ENCODE data around the gene LYRM4.

LYRM4 gene

GRCh38 chr6:5246141-5247097 is 14.3 kb downstream of the LYRM4 start:
- DNase-seq: no peak

GRCh38 chr6:5243069-5243468 is 17.7 kb downstream of the LYRM4 start:
- no peak for DNase-seq

- no peak for DNase-seq
Observed at GRCh38 chr6:5241252-5241651, 19.5 kb downstream of the LYRM4 start.

DNA sequence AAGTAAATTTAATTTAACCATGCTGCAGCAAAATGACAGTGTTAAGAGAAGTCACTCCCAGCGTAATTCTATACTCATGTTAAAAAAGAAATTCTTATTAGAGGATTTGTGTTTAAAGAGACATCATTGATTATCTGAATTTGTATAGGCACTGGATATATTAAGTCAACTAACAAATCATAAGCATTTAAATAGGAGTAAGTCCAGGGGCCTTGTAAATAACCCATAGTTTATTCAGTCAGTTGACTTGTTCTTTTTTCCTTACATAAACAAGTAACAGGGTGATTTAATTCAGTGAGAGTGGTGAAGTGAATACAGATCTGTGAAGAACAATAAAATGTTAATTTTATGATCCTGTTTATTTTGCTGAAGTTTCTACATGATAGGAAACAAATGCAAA is 22.4 kb downstream of the LYRM4 start:
- DNase-seq: no peak

- no peak for DNase-seq
Observed at GRCh38 chr6:5237805-5238204, 22.9 kb downstream of the LYRM4 start.

DNA sequence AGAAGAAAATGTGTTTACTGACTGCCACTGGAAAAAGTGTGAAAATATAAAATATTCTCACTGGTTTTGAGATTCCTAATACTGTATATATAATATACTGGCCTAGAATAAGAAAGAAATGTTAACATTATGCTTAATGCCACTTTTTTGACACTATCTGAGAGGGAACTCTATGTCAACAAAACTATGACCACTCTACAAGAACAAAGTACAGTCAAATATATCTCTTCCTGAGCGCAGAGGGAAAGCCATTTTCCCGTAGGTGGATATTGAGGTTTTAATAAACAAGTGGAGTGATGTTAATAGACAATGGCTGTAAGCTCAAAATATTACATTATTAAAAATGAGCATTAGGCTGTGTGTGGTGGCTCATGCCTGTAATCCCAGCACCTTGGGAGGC is 24.9 kb downstream of the LYRM4 start:
- no peak for DNase-seq

DNA sequence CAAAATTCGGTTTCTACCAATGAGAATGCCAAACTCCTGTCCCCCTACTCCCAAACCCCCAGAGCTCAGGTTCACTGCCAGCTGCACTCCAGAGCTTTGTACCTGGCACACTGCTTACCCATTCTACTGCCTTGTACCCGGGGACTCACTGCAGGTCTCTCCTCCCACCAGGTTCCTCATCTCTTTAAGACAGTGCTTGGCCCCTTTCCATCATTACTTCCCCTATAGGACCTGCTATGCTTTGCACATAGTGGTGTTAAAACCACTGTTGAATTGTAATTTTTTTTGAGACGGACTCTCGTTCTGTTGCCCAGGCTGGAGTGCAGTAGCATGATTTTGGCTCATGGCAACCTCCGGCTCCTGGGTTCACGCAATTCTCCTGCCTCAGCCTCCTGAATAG is 25.9 kb downstream of the LYRM4 start:
- no peak for DNase-seq

DNA sequence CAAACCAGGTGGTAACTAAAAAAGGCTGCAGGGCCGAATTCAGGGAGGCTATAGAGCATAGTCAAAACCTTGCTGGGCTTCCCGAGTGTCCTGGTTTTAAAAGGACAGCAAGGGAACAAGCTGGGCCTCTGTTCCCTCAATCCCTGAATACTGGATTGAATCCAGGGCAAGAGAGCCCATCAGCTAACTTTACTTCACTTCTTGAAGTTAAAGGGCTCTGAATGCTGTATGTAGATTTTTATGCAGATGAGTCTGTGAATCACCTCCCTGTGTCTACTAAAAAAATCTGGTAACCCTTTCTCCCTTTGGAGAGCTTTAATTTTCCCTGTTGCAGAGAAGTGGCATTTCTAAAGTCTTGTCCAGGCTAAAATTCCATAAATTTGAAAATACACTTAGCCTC is 29.5 kb downstream of the LYRM4 start:
- DNase-seq: no peak

DNA sequence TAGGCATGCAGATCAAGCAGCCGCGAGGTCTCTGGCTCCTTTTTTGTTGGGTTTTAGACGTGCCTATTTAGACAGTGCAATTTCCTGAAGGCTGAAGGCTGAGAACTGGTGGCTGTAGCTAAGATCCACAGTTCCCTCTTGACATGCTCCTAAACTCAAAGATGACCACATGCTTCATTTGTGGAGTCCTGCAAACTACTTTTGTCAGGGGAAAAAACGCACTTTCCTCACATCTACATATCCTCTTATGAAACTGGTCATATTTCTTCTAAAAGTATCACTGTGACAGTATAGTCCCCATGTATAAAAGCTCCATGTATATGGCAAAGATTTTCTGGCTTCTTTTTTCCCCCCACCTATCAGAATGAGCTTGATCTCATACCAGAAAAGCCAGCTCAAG is 30.7 kb downstream of the LYRM4 start:
- DNase-seq: no peak

- DNase-seq: no peak
Observed at GRCh38 chr6:5229356-5229755, 31.4 kb downstream of the LYRM4 start.

DNA sequence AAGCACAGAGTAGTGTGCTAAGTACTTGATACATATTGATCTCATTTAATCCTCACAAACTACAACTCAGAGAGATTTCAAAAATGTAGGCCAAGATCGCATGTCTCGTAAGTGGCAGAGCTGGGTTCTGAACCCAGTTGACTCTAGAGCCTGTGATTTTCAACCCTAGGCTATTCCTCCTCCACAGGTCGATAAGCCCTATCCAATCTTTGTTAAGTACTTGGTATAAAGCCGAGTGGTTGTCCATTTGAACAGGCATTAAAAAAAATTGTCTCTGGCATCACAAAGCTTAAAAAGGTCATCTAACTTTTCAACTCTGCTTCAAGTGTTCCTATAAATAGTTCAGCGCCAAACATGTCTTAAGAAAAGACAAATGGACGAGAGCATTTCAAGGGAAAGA is 37.4 kb downstream of the LYRM4 start:
- no peak for DNase-seq

DNA sequence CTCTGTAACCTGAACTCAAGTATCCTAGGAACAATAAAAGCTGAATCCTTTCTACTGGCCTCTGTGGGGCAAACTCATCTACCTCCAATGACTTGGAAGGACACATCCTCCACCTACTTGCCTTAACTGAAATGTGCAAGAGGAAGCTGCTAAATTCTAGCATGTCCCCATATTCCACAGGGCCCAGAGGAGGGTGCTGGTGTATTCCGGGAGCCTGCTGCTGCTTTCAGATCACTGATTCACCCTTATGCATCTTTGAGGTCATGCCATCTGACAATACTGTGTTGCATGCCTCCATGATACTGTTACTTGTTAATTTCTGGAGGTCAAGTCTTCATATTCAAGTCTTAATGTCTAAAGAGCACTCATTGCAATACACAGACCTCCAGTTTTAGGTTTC is 40.3 kb downstream of the LYRM4 start:
- no peak for DNase-seq

DNA sequence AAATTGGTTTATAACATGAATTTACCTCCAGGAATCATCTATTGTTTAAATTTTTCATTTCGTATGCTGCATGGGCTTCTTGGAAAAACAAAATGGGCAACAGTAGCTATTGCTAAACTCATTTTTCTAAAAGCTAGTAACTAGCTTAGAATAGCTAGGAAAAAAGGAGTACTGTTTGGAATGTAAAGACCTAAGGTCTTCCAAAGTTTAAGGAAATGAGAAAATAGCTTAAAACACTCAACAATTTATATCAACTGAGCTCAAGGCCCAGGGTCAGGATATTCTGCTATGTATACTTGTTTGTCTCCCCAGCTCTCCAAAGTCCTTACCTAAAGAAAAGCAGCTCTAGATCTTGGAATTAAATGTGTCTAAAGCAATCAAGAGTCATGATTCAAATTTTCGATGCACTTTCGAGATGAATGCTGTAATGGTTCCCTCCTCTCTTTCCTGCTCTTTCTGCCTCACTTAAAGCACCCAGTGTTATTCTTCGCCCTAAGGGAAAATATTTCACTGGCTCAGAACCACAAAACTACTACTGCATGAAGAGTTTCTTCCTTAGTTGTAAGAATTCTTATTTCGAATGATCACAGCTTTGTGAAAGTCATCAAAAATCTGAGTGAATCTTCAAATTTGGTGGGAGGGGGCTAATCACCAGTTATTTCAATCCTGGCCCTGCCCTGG is 41.6 kb downstream of the LYRM4 start:
- DNase-seq: no peak

DNA sequence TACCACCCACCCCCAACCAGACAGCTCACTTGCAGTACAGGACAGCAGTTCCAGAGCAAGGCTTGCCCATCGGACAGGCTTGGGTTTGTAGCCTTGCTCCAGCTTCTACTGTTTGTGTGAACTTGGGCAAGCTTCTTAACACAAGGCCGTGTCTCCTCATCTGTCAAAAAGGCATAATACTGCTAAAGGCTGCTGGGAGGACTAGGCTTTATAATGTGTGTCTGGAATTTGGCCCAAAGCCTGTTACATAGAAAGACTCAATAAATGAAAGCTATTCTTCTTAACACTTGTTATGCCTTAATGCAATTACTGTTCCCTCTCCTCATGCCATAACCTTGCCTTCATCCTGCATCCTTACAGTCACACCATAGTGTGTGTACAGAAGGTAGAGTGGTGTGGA is 43.4 kb downstream of the LYRM4 start:
- no peak for DNase-seq

- no peak for DNase-seq
Observed at GRCh38 chr6:5215799-5216198, 45.0 kb downstream of the LYRM4 start.

DNA sequence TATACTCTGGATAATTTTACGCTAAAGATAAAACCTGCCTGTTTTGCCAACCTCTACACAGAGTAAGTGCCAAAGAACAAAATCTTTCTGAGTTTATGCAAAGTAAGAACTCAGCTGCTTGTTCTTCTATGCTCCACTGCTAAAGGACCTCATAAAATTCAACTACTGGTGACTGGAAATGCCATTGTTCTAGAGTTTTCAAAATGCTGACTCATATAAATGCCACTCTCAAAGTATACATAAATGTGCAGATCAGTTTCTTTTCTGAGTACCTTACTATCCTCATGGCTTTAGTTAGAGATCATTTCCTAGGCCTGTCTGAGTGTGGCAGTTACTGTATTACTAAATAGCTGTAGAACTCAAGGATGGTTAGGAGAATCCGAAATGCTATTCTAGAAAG is 45.6 kb downstream of the LYRM4 start:
- DNase-seq: no peak

- peak; percentile 65 for DNase-seq
Observed at GRCh38 chr6:5214570-5215052, 46.1 kb downstream of the LYRM4 start.

- DNase-seq: peak; percentile 28
Observed at GRCh38 chr6:5213836-5214235, 46.9 kb downstream of the LYRM4 start.

GRCh38 chr6:5211492-5211891 is 49.3 kb downstream of the LYRM4 start:
- DNase-seq: no peak

DNA sequence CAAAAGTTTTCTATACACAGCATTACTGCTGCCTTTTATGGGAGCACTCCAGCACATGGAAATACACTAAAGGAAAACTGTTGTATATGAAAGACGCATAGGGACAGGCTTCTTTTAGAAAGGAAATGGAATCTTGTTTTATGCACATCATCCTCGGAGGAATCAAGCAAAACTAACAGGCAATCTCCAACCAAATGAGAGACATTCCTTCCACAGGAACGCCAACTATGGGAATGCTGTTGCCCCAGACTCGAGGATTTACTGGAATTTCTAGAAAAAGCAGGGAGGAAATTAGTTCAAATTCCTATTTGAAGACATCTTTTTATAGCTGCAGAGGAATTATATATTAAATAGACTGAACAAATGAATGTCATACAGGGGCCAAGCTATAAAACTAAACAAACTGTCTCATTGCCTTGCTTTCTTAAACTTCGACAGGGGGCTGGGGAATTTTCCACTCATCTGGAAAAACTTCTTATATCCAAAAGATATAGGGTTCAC is 52.2 kb downstream of the LYRM4 start:
- no peak for DNase-seq

GRCh38 chr6:5208057-5208456 is 52.7 kb downstream of the LYRM4 start:
- no peak for DNase-seq

DNA sequence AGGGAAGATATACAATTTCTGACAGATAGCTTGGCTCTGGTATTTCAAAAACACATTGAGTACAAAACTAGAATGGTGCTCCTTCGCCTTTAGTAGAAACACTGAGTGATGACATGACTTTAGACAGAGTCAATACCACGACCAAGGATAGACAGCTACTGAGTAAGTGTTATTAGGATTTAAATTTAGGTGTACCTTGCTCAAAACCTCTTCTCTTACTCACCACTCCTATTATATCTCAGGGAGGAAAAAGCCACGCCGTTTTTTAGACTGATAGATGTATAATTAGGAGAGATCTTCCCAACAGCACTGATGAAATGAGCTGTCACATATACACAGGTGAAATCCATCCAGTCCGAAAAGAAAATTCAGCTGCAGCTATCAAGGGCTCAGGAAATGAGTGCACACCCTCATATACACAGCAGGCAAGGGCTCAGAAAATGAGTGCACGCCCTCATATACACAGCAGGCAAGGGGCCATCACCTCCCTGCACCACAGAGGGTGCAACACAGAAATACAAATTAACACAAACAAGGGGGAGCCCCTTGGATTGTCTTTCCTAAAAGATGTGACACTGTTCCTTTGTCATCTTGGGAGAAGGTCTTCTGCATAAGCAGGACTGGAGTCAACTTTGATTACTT is 53.7 kb downstream of the LYRM4 start:
- DNase-seq: no peak
